Measurements from ENCODE around the gene ARHGEF26.

Gene ARHGEF26

GRCh38 chr3:154156530-154156929 lies 35.3 kb downstream of the ARHGEF26 start:
- DNase-seq, result no peak

- DNase-seq, result peak; percentile 40
Measured at GRCh38 chr3:154161806-154162205, 40.6 kb downstream of the ARHGEF26 start.

- peak; percentile 39 for DNase-seq
Measured at GRCh38 chr3:154164387-154164786, 43.2 kb downstream of the ARHGEF26 start.

- no peak for DNase-seq
Measured at GRCh38 chr3:154168998-154169795, 48.0 kb downstream of the ARHGEF26 start.

GRCh38 chr3:154169796-154170110 lies 48.6 kb downstream of the ARHGEF26 start:
- DNase-seq, result no peak

- no peak for DNase-seq
Measured at GRCh38 chr3:154170300-154170699, 49.1 kb downstream of the ARHGEF26 start.

GRCh38 chr3:154175041-154175440 lies 53.9 kb downstream of the ARHGEF26 start:
- no peak for DNase-seq

- DNase-seq, result no peak
Measured at GRCh38 chr3:154176036-154176435, 54.8 kb downstream of the ARHGEF26 start.

- DNase-seq, result no peak
Measured at GRCh38 chr3:154177406-154177805, 56.2 kb downstream of the ARHGEF26 start.

GRCh38 chr3:154178172-154178571 lies 57.0 kb downstream of the ARHGEF26 start:
- no peak for DNase-seq

GRCh38 chr3:154180836-154181691 lies 59.9 kb downstream of the ARHGEF26 start:
- peak; percentile 73 for DNase-seq

- DNase-seq, result no peak
Measured at GRCh38 chr3:154182322-154182922, 61.2 kb downstream of the ARHGEF26 start.

GRCh38 chr3:154182975-154183374 lies 61.8 kb downstream of the ARHGEF26 start:
- DNase-seq, result no peak

GRCh38 chr3:154184582-154184981 lies 63.4 kb downstream of the ARHGEF26 start:
- DNase-seq, result no peak

- DNase-seq, result no peak
Measured at GRCh38 chr3:154188437-154188836, 67.2 kb downstream of the ARHGEF26 start.

- no peak for DNase-seq
Measured at GRCh38 chr3:154188846-154189245, 67.7 kb downstream of the ARHGEF26 start.

GRCh38 chr3:154191520-154191919 lies 70.3 kb downstream of the ARHGEF26 start:
- no peak for DNase-seq

- no peak for DNase-seq
Measured at GRCh38 chr3:154192225-154192624, 71.0 kb downstream of the ARHGEF26 start.

- no peak for DNase-seq
Measured at GRCh38 chr3:154193000-154193615, 71.9 kb downstream of the ARHGEF26 start.

GRCh38 chr3:154194877-154195276 lies 73.7 kb downstream of the ARHGEF26 start:
- no peak for DNase-seq

- DNase-seq, result no peak
Measured at GRCh38 chr3:154195620-154196356, 74.6 kb downstream of the ARHGEF26 start.

- DNase-seq, result no peak
Measured at GRCh38 chr3:154197751-154198150, 76.6 kb downstream of the ARHGEF26 start.

- no peak for DNase-seq
Measured at GRCh38 chr3:154209499-154209898, 88.3 kb downstream of the ARHGEF26 start.

Measured in retina (tissue), 1 donor.